Fibroblast of skin of scalp (primary cell): Measurements from ENCODE around the gene ACSL6. TPM values are rescaled to one million over a fixed set of nuclear protein-coding genes. Genes with fewer than 3 reads are reported as not detected.

Experiments used
- DNase-seq: peaks from one replicate; pipeline ENCODE4 v3.0.0-alpha.2; 2013
- polyA plus RNA-seq, 2 experiments: library from polyadenylated mRNA; unstranded; fragments of 120-200 nt; gene quantifications; one replicate each; pipeline ENCODE4 v1.2.1, GENCODE V29; 2013; ENCODE audit not compliant: insufficient read length in 2 of 2

Gene ACSL6, protein sequence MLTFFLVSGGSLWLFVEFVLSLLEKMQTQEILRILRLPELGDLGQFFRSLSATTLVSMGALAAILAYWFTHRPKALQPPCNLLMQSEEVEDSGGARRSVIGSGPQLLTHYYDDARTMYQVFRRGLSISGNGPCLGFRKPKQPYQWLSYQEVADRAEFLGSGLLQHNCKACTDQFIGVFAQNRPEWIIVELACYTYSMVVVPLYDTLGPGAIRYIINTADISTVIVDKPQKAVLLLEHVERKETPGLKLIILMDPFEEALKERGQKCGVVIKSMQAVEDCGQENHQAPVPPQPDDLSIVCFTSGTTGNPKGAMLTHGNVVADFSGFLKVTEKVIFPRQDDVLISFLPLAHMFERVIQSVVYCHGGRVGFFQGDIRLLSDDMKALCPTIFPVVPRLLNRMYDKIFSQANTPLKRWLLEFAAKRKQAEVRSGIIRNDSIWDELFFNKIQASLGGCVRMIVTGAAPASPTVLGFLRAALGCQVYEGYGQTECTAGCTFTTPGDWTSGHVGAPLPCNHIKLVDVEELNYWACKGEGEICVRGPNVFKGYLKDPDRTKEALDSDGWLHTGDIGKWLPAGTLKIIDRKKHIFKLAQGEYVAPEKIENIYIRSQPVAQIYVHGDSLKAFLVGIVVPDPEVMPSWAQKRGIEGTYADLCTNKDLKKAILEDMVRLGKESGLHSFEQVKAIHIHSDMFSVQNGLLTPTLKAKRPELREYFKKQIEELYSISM
- polyA plus RNA-seq (2013, experiment 1 of 2; ENCODE audit: insufficient read length), result 0.10 TPM
- 0.26 TPM for polyA plus RNA-seq (2013, experiment 2 of 2; ENCODE audit: insufficient read length)

DNA sequence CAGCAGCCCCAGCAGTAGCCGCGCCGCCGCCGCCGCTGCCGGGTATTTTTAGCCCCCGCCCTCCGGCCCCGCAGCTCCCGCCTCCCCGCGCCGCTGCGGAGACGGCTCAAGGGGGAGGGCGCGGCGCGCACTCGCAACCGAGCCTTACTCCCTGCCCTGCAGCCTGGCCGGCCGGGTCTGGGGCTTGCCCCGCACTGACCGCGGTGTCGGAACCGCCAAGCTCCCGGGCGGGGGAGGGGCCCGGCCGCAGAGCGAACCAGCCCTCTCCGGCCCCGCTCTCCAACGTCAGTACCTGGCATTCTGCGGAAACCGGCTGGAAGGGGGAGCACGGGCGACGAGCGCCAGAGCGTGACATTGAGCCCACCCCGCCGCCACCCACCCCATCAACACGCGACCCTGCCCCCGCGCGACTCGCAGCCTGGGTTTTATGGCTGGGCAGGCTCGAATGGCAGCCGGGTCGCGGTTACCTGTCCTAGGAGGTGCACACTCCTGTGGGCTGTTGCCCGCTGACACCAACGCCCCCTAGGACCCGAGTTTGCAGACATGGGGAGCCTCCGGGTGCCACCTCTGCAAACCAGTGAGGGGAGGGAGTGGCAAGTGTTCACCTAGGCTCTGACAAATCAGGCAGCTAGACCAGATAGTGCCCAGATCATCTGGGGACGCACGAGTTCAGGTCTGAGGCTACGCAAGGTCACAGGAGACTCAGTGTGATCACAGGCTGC lies at the start of gene ACSL6:
TSS of gene ACSL6 (minus strand) at position 37 of the 722 bp plus-strand sequence. CDS start 105 bp downstream, outside the sequence.
- no peak for DNase-seq

DNA sequence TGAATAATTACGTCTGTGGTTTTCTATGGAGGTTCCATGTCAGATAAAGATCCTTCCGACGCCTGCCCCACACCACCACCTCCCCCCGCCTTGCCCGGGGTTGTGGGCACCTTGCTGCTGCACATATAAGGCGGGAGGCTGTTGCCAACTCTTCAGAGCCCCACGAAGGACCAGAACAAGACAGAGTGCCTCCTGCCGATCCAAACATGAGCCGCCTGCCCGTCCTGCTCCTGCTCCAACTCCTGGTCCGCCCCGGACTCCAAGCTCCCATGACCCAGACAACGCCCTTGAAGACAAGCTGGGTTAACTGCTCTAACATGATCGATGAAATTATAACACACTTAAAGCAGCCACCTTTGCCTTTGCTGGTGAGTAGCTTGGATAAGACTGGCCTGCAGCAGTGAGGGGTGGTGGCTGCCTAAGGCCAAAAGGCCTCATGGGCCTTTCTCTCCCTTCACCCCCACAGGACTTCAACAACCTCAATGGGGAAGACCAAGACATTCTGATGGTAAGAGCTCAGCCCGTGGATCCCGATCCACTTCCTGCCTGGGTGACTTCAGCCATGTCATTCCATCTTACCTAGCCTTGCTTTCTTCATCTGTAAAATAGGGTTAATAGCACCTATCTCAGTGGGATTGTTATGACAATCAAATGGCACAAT lies 49.2 kb upstream of the ACSL6 start, which contains the start of gene IL3:
TSS of gene IL3 (plus strand) at position 155 of the 661 bp plus-strand sequence. CDS start at position 207, 52 bp downstream.
- DNase-seq, result no peak

DNA sequence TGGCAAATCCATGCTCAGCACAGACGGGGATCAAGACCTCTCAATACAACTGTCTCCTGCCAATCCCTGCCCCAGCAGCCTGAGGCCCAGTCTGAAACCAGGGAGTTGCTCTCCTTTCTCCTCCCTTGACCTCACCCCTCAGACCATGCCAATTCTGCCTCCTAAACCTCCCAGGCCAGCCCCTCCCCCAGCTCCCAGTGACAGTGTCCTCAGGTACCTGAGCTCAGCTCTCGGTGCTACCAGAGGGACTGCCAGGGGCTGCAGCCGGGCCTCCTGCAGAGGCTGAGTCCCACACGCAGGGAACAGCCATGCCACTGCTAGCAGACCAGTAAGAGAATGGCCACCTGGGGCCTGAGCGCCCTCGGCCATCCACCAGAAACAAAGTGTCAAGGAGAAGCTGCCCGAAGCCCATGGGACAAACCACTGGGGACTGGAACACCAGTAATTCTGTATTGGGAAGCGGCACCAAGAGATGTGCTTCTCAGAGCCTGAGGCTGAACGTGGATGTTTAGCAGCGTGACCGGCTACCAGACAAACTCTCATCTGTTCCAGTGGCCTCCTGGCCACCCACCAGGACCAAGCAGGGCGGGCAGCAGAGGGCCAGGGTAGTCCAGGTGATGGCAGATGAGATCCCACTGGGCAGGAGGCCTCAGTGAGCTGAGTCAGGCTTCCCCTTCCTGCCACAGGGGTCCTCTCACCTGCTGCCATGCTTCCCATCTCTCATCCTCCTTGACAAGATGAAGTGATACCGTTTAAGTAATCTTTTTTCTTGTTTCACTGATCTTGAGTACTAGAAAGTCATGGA lies 48.4 kb upstream of the ACSL6 start:
- DNase-seq, result no peak

DNA sequence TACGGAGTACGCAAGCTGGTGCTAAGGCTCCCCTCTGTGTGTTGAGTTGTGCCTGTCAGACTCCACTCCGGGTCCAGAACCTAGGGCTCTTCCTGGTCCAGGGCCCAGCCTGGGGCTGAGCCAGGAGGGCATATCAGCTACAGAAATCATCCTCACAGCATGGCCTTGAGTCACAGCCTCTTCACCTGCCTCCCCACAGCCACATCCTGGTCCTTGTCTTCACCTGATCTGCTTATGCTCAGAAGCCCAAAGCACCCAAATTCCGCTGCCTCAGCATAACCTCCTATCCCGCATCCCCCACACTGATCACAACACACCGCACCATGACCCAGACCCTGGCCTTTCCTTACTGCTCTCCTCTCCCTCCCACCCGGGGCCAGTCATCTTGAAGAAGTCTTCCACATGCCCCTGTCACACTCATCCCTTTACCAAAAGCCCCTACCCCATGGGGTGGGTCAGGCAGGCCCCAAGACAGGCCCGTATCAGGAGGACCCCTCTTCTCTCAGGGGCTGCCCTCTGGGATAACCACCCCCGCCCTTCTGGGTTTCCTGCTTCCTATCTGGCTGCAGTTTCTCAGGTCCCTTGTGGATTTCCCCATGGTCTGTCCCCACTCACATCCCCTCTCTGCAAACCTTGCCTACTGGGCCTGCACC lies 47.7 kb upstream of the ACSL6 start:
- no peak for DNase-seq

DNA sequence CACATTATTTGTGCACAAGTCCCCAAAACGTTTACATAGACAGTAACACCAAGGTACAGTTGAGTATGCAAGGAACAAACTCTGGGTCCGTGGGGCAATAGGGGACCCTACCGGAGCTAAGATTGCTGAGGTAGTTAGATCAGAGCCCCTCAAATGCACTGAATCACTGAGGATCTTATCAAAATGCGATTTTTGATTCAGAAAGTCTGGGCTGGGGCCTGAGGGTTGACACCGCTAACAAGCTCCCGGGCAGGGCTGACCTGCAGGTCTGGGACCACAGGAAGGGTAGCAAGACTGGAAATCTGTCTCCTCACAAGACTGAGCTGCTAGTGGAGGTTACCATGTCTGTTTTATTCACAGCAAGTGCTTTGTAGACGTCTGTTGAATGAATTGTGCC lies 47.2 kb upstream of the ACSL6 start:
- no peak for DNase-seq

DNA sequence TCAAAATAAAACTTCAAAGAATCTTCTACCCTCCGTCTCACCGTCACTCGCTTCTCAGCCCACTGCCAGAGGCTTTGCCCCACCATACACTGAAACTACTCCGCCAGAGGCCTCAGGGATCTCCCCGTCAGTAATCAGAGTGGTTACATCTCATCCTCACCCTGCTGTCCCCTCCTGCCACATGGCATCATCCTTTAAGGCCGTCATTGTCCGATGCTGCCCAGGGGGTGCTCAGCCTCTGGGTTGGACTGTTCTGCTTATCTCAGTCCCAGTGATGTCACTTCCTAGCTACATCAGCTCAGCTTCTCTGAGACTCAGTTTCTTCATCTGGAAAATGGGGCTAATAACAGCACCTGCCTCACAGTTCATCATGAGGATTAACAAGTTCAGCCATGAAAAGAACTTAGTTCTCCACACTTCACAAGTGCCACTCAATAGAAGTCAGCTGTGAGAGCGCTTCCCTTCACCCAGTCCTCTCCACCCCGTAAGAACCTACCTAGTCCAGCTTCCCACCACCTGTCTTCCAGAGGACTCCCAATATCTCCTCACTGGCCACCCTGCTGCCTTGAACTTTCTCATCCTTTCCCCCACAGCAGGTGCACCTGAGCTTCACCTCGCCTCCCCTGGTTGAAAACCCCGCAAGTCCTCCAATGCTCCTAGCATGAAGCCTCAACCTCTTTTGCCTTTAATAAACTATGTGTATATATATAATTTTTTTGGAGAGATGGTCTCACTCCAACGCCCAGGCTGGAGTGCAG lies 46.2 kb upstream of the ACSL6 start:
- DNase-seq, result no peak

DNA sequence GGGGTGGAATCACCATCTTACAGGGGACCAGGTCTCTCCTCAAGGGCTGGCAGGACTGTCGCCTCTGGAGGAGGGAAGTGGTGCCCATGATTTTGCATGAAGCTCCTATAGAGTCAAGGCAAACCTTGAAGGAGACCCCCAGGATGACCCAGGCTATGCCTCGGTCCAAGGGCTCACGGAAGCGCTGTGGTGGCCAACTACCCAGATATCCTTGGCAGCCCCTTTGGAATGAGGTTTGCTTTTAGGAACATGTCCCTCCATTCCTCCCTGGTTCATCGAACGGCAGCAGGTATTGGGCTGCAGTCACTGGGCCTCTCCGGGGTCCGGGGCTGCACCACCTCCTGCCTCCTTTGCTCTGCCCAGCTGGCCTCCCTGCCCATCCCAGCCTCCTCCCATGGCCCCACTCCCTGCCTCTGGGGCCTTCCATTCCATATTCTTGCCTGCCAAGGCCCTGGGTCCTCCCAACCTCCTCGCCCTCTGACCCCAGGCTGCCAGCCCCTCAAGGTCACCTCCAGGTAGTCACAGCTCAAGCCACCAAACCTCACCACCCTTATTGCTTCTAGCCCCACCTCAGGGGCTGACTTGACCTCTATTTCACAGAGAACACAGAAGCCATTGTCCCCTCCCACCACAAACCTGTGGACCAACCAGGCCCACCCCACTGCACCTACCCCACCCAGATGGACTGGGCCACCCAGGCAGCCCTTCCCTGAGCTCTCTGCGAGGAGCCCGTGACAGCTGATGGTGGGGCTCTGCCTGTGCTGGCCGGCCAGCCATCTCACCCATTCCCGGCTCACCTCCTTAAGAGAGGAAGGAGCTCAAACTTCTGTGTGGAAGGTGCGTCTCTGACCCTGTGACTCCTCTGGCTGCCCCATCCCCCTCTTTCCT lies 45.4 kb upstream of the ACSL6 start:
- no peak for DNase-seq

DNA sequence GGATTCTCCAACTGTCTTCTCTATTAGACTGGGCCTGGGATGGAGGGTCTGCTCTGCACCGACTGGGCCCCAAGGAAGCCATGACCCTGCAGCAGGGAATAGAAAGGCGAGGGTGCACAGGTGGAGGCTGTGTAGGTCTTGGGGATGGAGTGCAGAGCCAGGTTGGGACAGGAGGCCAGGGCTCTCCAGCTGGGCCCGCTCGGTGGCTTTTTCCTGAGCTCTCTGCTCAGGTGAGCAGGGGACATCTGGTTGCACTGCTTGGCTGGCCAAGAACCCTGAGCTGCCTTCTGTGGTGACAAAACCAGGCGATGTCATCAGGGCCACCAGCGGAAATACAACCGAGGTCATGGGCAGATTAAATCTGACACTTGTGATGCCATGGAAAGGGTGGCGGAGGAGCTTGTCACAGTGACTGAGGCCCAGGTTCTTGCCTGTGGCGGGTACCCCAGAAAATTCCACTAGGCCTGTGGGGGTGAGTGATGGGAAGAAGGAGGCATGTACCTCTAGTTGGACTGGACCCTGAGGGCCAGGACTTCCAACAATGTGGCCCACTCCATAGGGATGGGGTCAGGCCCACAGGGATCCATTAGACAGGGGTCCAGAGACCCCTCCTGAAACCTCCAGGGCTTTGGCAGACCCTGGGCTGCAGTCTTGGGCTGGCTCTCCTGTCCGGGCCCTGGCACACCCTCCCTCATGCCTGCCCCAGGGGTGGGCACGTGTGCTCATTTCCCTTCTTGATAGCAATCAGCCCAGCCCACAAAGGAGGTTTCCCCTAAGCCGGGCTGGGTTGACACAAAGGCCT lies 44.6 kb upstream of the ACSL6 start:
- DNase-seq, result no peak

DNA sequence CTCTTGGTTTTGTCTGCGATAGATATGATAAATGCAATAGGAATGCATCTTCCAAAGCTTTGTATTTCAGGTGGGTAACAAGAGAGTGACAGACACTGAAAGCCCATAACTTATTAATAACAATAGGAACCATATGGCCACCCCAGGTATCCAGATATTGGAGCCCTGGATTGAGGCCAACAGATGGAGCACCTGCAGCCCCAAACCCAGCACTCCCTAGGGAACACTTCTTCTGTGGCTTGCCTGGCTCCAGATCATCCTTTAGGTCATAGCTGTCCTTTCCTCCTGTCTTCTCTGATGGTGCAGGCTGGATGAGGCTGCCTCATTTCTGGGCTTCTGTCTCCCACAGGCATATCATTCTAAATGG lies 44.0 kb upstream of the ACSL6 start:
- no peak for DNase-seq

DNA sequence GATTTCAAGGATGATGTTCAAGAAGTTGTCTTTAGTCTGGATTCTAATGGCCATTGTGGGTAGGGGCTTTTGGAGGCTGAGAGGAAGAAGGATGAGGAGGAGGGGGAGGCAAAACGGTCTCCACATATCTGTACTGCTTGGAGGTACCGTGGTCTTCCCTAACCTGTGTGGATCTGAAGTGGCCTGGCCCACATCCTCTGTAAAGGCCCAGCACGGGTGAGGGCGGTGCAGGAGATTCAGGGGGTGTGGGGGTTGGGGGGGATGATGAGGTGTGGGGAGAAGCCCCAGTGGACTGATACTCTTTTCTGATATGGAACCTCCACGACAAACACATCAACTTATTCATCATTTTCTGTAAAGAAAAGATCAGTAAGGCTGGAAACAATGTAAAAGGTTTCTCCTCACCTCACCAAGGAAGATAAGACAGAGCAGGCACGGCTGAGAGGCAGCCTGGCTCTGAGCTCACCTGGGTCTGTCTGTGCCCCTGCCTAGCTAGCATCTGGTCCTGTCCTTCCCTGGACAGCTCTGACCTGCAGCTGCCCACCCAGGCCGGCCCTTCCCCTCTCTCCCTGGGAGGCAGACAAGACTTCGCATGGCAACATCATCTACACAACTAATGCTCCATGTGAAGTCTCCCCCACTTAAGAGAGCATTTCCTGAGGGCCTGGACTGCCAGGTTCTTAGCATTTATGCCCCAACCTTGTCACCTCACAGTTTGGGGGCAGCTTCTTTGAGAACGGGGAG lies 43.4 kb upstream of the ACSL6 start:
- no peak for DNase-seq

DNA sequence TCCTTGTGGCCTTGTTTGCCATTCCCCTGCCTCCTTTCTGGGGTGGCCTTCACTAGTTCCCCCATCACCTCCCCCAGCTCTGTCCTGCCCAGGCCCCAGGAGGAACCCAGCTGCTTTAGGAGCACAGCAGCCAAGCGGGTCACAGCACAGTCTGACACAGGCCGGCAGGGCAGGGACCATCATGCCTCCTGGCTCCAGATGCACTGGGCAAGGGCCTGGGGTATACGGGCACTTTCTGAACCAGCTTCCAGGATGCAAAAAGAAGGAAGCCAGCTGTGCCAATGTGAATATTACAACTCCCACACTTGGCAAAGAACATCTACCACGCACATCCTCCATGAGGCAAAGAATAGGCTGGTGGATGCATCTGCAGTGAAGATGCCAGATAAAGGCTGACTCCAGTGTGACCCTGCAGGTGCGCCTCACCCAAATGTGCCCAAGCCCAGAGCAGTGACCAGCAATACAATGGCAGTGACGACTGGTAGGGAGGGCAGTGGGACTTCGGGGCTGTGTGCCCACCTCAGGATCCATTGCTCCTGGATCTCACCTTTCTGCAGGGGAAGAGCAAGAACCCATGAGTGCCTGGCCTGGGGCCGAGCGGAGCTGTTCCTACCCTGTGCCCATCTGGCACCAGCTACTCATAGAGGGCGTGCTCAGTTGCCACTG lies 42.7 kb upstream of the ACSL6 start:
- no peak for DNase-seq

DNA sequence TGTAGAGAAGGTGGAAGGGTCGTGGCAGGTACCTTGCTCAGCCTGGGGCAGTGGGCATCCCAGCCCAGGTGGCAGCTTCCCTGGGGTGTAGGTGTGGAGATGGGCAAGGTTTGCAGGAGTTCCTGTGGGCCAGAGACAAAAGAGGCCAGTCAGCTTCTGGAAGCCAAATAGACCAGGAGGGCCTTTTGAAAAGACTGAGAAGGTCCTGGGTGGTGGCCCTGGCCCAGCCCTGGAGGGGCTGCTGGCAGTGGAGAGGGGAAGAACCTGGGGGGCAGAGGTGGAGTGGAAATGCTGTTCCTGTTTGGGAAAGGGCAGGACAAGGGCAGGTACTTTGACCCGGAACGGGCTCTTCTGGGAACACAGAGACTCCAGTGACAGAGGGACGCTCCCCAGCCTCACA lies 42.0 kb upstream of the ACSL6 start:
- no peak for DNase-seq

DNA sequence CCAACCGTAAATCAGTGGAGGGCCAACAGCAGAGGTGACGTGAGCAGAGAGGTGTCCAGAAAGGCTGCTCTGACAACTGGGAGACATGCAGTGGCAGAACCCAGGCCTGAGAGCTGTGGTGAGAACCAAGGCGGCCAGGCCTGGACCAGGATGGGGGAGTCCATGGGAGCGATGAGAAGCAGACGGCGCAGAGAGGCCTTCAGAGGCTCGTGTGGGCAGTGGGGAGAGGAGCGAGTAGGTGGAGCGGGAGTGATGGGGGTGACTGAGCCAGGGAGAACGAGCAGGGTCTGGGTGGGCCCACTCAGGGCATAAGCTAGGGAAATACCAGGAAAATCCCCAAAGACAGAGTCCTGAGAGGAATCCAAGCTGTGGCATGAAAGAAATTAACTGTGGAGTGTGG lies 41.1 kb upstream of the ACSL6 start:
- no peak for DNase-seq

DNA sequence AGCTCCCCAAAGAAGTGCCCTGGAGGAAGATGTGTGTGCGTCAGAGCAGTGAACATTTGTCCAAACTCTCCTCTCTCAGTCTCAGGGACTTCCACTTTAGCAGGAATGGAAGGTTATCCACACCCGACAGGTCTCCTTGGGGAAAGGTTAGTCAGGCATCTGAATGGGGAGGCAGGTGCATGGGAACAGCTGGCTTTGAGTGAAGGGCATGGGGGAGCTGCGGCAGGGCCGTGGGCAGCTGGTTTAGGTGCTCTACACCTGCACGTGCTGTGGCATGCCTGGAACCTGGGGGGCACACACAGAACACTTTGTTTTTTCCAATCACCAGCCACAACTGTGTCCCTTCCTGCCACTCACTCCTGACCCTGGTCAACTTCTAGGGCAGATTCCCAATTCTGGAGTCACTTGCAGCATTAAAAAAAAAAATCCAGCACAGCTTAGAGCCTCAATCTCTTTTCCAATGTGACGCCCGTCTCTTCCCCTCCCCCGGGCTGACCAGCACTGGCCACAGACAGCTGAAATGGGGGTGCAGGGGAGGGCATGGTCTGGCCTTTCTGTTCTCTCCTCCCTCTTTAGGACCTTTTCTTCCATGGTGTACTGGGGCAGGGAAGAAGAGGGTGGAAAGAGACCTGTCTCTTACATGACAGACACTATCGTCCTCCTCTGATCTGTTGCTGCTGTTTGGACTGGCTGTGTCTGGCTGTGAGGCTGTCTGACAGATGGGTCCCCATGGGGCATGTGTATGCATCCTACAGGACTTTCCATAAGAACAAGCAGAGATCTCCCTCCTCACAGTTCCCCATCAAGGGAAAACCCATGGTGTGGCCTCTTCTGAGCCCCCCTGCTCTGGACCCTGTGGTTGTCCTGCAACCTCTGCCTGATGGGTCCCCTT lies 39.4 kb upstream of the ACSL6 start:
- no peak for DNase-seq

DNA sequence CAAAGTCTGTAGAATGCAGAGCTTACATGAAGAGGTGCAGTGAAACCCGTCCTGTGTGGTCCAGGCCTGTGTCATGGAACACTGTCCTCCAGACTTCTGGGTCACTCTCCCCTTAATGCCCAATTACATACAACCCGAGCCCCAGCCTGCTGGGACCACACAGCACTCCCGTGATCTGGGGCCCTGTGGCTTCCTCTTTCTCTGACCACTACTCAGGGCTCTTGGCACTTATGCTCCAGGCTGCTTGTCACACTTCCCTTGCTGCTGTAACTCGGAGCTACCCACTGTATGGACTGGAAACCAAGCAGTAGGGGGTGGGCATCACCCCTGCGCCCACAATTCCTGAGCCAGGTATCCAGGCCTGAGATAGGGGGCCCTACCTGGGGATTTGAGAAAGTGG lies 38.7 kb upstream of the ACSL6 start:
- no peak for DNase-seq

DNA sequence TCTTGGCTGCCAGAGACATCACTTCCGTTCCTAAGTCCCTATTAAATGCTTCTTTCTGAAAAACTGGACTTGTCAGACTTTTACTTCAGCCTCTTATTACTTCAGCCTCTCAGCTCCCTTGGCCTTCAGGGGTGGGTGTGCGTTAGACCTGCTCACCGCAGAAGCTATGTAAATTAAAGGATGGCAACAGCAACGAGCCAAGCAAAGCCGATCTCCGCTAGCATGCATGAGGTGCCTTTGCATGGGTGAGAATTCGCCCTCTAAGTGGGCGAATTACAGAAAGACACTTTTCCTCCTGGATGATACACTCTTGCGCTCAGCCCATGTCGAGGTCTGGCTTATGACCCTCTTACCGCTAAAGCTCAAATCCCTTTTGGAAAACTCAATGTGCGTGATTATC lies 38.1 kb upstream of the ACSL6 start:
- no peak for DNase-seq
